Stimulated activated CD8-positive, alpha-beta memory T cell treated with anti-CD3 and anti-CD28 coated beads, Interleukin-4, amount 100 ng/mL, for 24 hours (primary cell): ENCODE data around the gene LCP1.
"Not testable (repeated sequence)": the region's sequence is repeated elsewhere in the genome, so short reads cannot be mapped to it uniquely, and the experiment has no call there.

ENCODE experiments used
- DNase-seq: peaks from one replicate; pipeline ENCODE4 v3.0.0-alpha.2; 2020; ENCODE audit warnings: low read depth

LCP1 gene

GRCh38 chr13:46182491-46182877 lies 507 bp upstream of the LCP1 start:
- no peak for DNase-seq

- no peak for DNase-seq
Measured at GRCh38 chr13:46181377-46181839, 569 bp downstream of the LCP1 start.

- no peak for DNase-seq
Measured at GRCh38 chr13:46179969-46180763, 1.8 kb downstream of the LCP1 start.

- DNase-seq, result peak; percentile 74
Measured at GRCh38 chr13:46179491-46179908, 2.5 kb downstream of the LCP1 start.

GRCh38 chr13:46178821-46179220 lies 3.2 kb downstream of the LCP1 start:
- DNase-seq, result no peak

GRCh38 chr13:46178143-46178542 lies 3.8 kb downstream of the LCP1 start:
- no peak for DNase-seq

GRCh38 chr13:46176756-46177155 lies 5.2 kb downstream of the LCP1 start:
- DNase-seq, result no peak

- no peak for DNase-seq
Measured at GRCh38 chr13:46173656-46174055, 8.3 kb downstream of the LCP1 start.

GRCh38 chr13:46172531-46172991 lies 9.4 kb downstream of the LCP1 start:
- no peak for DNase-seq

GRCh38 chr13:46171739-46172138 lies 10.2 kb downstream of the LCP1 start:
- no peak for DNase-seq

GRCh38 chr13:46171217-46171616 lies 10.8 kb downstream of the LCP1 start:
- DNase-seq, result no peak

- no peak for DNase-seq
Measured at GRCh38 chr13:46170687-46171086, 11.3 kb downstream of the LCP1 start.

GRCh38 chr13:46170268-46170667 lies 11.7 kb downstream of the LCP1 start:
- DNase-seq, result no peak

GRCh38 chr13:46169758-46170157 lies 12.2 kb downstream of the LCP1 start:
- DNase-seq, result no peak

- DNase-seq, result no peak
Measured at GRCh38 chr13:46168783-46169182, 13.2 kb downstream of the LCP1 start.

GRCh38 chr13:46168341-46168740 lies 13.6 kb downstream of the LCP1 start:
- DNase-seq, result peak; percentile 27

GRCh38 chr13:46166947-46167610 lies 14.9 kb downstream of the LCP1 start:
- no peak for DNase-seq

- DNase-seq, result no peak
Measured at GRCh38 chr13:46166224-46166584, 15.8 kb downstream of the LCP1 start.

- no peak for DNase-seq
Measured at GRCh38 chr13:46165485-46166223, 16.3 kb downstream of the LCP1 start.

- DNase-seq, result no peak
Measured at GRCh38 chr13:46164661-46165060, 17.3 kb downstream of the LCP1 start.

GRCh38 chr13:46162741-46163140 lies 19.2 kb downstream of the LCP1 start:
- DNase-seq, result not testable (repeated sequence)

- DNase-seq, result no peak
Measured at GRCh38 chr13:46160471-46161066, 21.4 kb downstream of the LCP1 start.
